K562 (cell line): Measurements from ENCODE around the gene FHIT. TPM values are rescaled to one million over a fixed set of nuclear protein-coding genes. Genes with fewer than 3 reads are reported as not detected.
A peak's percentile ranks its signal among the peaks of the same experiment; 100 is the strongest.

Source experiments
- BMI1 ChIP-seq: fragments of 150-350 bp; IDR thresholded peaks from 2 replicates; pipeline ENCODE4 v1.6.1; 2014; ENCODE audit warnings: low read length
- GABPB1 ChIP-seq: sonication (generic); formaldehyde crosslinking; IDR thresholded peaks from 2 replicates; pipeline ENCODE4 v1.8.0; 2022; ENCODE audit warnings: mild to moderate bottlenecking, missing genetic modification reagents
- KAT7 ChIP-seq: sonication (generic); formaldehyde crosslinking; IDR thresholded peaks from 2 replicates; pipeline ENCODE4 v1.8.0; 2022; ENCODE audit warnings: missing genetic modification reagents, mild to moderate bottlenecking, borderline replicate concordance
- MAZ ChIP-seq, 2 experiments: fragments of 450-650 bp in 1 of 2; sonication (generic) in 1 of 2; formaldehyde crosslinking; IDR thresholded peaks in 1 of 2; conservative IDR thresholded peaks in 1 of 2; 2 replicates each; pipeline versions ENCODE4 v1.4.0 to v1.5.0; 2020; ENCODE audit warnings: mild to moderate bottlenecking in 1 of 2, missing genetic modification reagents in 1 of 2
- MBD2 ChIP-seq: sonication (generic); IDR thresholded peaks from 2 replicates; pipeline ENCODE4 v1.6.1; 2016; ENCODE audit warnings: low read depth, borderline replicate concordance
- NR2C2 ChIP-seq, 2 experiments: fragments of 200-800 bp in 1 of 2; sonication (Bioruptor generic) in 1 of 2; sonication (generic) in 1 of 2; formaldehyde crosslinking in 1 of 2; IDR thresholded peaks; 2 replicates each; pipeline versions ENCODE4 v1.6.1 to v1.8.0; 2016 to 2022; ENCODE audit warnings: mild to moderate bottlenecking in 1 of 2, missing compliant biosample characterization in 1 of 2, missing genetic modification characterization in 1 of 2, missing genetic modification reagents in 1 of 2
- STAG1 ChIP-seq: sonication (generic); formaldehyde crosslinking; IDR thresholded peaks from 2 replicates; pipeline ENCODE4 v1.5.0; 2020; ENCODE audit warnings: missing genetic modification reagents, borderline replicate concordance
- TBL1XR1 ChIP-seq, 2 experiments: IDR thresholded peaks; 2 replicates each; pipeline ENCODE4 v1.6.1; 2012; ENCODE audit warnings: improper control_type of control experiment in 2 of 2, low read length in 2 of 2, mild to moderate bottlenecking in 1 of 2
- ZNF124 ChIP-seq: sonication (generic); formaldehyde crosslinking; IDR thresholded peaks from 2 replicates; pipeline ENCODE4 v1.8.1; 2022; ENCODE audit warnings: missing genetic modification reagents
- ZSCAN29 ChIP-seq: fragments of 450-650 bp; IDR thresholded peaks from 2 replicates; pipeline ENCODE4 v1.6.1; 2017
- polyA plus RNA-seq, 8 experiments: library from polyadenylated mRNA; depleted of rRNA in 4 of 8; stranded (reverse) in 5 of 8; unstranded in 3 of 8; fragments of >200 nt; fragmentation: Nextera tagmentation in 2 of 8; fragmentation: Illumina TruSeq in 1 of 8; extraction: Ambion mirVana in 2 of 8; extraction: Trizol in 1 of 8; gene quantifications; 2 replicates each; pipeline versions ENCODE4 v1.2.1 to v1.2.3, GENCODE V29; 2011 to 2014; ENCODE audit warnings: inconsistent platforms in 1 of 8, missing spikeins in 1 of 8
- total RNA-seq, 7 experiments: library from RNA; depleted of rRNA in 6 of 7; stranded (reverse); fragments of >200 nt in 6 of 7; fragmentation: Illumina TruSeq in 2 of 7; extraction: Trizol in 2 of 7; gene quantifications; 2 replicates each; pipeline versions ENCODE4 v1.2.1 to v1.2.3, GENCODE V29; 2011 to 2021; ENCODE audit warnings: low replicate concordance in 1 of 7
- TF ChIP-seq, protein P1 (sequence below): sonication (generic); formaldehyde crosslinking; IDR thresholded peaks from 2 replicates; pipeline ENCODE4 v1.8.1; 2023; ENCODE audit warnings: mild to moderate bottlenecking, missing genetic modification reagents
- TF ChIP-seq, protein P2 (sequence below): fragments of 250-450 bp; sonication (Bioruptor Pico); IDR thresholded peaks from 2 replicates; pipeline ENCODE4 v1.8.0; 2022; ENCODE audit warnings: moderate library complexity, mild to moderate bottlenecking, inconsistent platforms
- TF ChIP-seq, protein P3 (sequence below): fragments of 250-450 bp; sonication (Bioruptor Pico); IDR thresholded peaks from 2 replicates; pipeline ENCODE4 v1.5.1; 2021; ENCODE audit warnings: mild to moderate bottlenecking
- TF ChIP-seq, protein P4 (sequence below): sonication (generic); formaldehyde crosslinking; IDR thresholded peaks from 2 replicates; pipeline ENCODE4 v1.8.0; 2022; ENCODE audit warnings: missing genetic modification reagents, mild to moderate bottlenecking, borderline replicate concordance

FHIT gene
- total and polyA plus RNA-seq, 9 of the 15 experiments (the other 6 are each of a cell fraction or from before 2014, with no cell fraction given) = 1.7 to 9.1 (median 4.3) TPM

DNA sequence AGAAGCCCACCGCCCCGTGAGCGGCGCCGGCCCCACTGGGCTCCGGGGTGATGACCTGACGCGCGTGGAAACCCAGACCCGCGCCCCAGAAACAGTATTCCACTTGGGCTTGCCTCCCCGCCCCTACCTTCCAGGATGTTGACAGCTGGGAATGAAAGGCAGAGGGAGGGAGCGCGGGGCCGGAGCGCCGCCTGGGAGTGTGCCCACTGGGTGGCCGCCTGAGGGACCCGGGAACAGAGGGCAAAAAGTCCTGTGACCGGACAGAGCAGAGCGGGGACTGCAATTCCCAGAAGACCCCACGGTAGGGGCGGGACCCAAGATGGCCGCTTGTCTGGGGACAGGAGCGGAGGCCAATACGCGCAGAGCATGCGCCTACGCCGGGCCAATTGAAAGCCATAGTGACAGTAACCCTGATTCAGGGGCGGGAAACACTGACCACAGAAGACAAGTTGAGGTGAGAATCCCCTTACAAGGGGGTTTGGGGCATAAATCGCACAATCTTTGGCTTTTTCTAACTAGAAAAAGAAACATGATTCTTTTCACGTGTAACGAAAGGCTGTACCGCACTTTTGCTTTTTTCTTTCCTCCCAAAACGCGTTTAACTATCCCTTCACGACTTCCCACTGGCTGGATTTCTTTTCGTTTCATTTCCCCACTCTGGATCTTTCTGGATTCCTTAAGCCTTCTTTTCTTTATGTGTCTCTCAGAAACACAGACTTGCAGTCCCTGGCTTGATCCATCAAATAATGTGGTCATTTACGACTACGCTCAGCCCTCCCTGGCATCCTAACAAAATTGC, at the start of gene FHIT (continued):
- TF ChIP-seq, protein P1, sequence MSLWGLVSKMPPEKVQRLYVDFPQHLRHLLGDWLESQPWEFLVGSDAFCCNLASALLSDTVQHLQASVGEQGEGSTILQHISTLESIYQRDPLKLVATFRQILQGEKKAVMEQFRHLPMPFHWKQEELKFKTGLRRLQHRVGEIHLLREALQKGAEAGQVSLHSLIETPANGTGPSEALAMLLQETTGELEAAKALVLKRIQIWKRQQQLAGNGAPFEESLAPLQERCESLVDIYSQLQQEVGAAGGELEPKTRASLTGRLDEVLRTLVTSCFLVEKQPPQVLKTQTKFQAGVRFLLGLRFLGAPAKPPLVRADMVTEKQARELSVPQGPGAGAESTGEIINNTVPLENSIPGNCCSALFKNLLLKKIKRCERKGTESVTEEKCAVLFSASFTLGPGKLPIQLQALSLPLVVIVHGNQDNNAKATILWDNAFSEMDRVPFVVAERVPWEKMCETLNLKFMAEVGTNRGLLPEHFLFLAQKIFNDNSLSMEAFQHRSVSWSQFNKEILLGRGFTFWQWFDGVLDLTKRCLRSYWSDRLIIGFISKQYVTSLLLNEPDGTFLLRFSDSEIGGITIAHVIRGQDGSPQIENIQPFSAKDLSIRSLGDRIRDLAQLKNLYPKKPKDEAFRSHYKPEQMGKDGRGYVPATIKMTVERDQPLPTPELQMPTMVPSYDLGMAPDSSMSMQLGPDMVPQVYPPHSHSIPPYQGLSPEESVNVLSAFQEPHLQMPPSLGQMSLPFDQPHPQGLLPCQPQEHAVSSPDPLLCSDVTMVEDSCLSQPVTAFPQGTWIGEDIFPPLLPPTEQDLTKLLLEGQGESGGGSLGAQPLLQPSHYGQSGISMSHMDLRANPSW (CRISPR knock-in tag) = no peak
- TF ChIP-seq MBD2 = peak; percentile 95
- TF ChIP-seq ZSCAN29 = no peak
- no peak for TF ChIP-seq GABPB1 (CRISPR knock-in tag)
- no peak for TF ChIP-seq STAG1 (CRISPR knock-in tag)
- no peak for TF ChIP-seq BMI1
- peak; percentile 63; the same call in 1 of the 2 replicates for TF ChIP-seq NR2C2 (CRISPR knock-in tag; IDR thresholded peaks at IDR 0.05)
- peak; percentile 84 for TF ChIP-seq NR2C2 (tag; IDR thresholded peaks at IDR 0.05)
- TF ChIP-seq ZNF124 (CRISPR knock-in tag) = no peak
- TF ChIP-seq, protein P2, sequence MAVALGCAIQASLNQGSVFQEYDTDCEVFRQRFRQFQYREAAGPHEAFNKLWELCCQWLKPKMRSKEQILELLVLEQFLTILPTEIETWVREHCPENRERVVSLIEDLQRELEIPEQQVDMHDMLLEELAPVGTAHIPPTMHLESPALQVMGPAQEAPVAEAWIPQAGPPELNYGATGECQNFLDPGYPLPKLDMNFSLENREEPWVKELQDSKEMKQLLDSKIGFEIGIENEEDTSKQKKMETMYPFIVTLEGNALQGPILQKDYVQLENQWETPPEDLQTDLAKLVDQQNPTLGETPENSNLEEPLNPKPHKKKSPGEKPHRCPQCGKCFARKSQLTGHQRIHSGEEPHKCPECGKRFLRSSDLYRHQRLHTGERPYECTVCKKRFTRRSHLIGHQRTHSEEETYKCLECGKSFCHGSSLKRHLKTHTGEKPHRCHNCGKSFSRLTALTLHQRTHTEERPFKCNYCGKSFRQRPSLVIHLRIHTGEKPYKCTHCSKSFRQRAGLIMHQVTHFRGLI (CRISPR knock-in tag) = no peak
- TF ChIP-seq TBL1XR1 (IDR thresholded peaks at IDR 0.05; ENCODE audit: low read length in 2 of 2) = peak in 1 of 2 experiments; percentile 17; a peak in 1 of 4 replicates
- TF ChIP-seq, protein P3, sequence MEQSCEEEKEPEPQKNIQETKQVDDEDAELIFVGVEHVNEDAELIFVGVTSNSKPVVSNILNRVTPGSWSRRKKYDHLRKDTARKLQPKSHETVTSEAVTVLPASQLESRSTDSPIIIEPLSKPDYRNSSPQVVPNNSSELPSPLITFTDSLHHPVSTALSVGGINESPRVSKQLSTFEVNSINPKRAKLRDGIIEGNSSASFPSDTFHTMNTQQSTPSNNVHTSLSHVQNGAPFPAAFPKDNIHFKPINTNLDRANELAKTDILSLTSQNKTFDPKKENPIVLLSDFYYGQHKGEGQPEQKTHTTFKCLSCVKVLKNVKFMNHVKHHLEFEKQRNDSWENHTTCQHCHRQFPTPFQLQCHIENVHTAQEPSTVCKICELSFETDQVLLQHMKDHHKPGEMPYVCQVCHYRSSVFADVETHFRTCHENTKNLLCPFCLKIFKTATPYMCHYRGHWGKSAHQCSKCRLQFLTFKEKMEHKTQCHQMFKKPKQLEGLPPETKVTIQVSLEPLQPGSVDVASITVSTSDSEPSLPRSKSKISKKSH (CRISPR knock-in tag) = no peak
- no peak for TF ChIP-seq KAT7
- TF ChIP-seq, protein P4, sequence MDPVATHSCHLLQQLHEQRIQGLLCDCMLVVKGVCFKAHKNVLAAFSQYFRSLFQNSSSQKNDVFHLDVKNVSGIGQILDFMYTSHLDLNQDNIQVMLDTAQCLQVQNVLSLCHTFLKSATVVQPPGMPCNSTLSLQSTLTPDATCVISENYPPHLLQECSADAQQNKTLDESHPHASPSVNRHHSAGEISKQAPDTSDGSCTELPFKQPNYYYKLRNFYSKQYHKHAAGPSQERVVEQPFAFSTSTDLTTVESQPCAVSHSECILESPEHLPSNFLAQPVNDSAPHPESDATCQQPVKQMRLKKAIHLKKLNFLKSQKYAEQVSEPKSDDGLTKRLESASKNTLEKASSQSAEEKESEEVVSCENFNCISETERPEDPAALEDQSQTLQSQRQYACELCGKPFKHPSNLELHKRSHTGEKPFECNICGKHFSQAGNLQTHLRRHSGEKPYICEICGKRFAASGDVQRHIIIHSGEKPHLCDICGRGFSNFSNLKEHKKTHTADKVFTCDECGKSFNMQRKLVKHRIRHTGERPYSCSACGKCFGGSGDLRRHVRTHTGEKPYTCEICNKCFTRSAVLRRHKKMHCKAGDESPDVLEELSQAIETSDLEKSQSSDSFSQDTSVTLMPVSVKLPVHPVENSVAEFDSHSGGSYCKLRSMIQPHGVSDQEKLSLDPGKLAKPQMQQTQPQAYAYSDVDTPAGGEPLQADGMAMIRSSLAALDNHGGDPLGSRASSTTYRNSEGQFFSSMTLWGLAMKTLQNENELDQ (CRISPR knock-in tag) = no peak
- 0 out of 4 replicates have a peak, but pooled peaks of 1 of the 2 experiments have one; percentile 10 for TF ChIP-seq MAZ (CRISPR knock-in tag; conservative IDR thresholded peaks at IDR 0.05 in 1 of 2, IDR thresholded peaks at IDR 0.05 in 1 of 2)
